Measurements from ENCODE around the gene RAB31. TPM values are rescaled to one million over a fixed set of nuclear protein-coding genes. Genes with fewer than 3 reads are reported as not detected.

Gene RAB31
- total and polyA plus RNA-seq, 11 donors, result 3.2 to 67.7 (median 12.8) TPM

- Histone ChIP-seq H3K36me3 (no peaks in the 10 kb centered on the region), H3K27me3 (no peaks in the 10 kb centered on the region), H3K27ac (no peak overlapping the region), H3K4me3 (no peak overlapping the region), H3K4me1 (peaks cover 0 to 4% (median 1%) of the 10 kb centered on the region in 12 donors), H3K9me3 (no peaks in the 10 kb centered on the region)
- DNase-seq (no peak), ATAC-seq (no peak)
- intact Hi-C loops (cut with DNase I), result no loop called here
- WGBS, 4 donors, result 91 to 96% (median 93%) methylated on average over 3 of the region's 3 CpGs
- TF ChIP-seq, protein P1, sequence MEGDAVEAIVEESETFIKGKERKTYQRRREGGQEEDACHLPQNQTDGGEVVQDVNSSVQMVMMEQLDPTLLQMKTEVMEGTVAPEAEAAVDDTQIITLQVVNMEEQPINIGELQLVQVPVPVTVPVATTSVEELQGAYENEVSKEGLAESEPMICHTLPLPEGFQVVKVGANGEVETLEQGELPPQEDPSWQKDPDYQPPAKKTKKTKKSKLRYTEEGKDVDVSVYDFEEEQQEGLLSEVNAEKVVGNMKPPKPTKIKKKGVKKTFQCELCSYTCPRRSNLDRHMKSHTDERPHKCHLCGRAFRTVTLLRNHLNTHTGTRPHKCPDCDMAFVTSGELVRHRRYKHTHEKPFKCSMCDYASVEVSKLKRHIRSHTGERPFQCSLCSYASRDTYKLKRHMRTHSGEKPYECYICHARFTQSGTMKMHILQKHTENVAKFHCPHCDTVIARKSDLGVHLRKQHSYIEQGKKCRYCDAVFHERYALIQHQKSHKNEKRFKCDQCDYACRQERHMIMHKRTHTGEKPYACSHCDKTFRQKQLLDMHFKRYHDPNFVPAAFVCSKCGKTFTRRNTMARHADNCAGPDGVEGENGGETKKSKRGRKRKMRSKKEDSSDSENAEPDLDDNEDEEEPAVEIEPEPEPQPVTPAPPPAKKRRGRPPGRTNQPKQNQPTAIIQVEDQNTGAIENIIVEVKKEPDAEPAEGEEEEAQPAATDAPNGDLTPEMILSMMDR (IDR thresholded peaks at IDR 0.05), result no peak
- no peak for TF ChIP-seq POLR2A (IDR thresholded peaks at IDR 0.05)
Measured at GRCh38 chr18:9690418-9691188, 17.5 kb upstream of the RAB31 start.

GRCh38 chr18:9691235-9691634 is 16.9 kb upstream of the RAB31 start:
- H3K9me3 ChIP-seq, result no peaks in the 10 kb centered on the region
- no peaks in the 10 kb centered on the region for H3K36me3 ChIP-seq
- H3K4me3 ChIP-seq, result no peak overlapping the region
- no peak for TF ChIP-seq POLR2A (IDR thresholded peaks at IDR 0.05)
- TF ChIP-seq, protein P1 (IDR thresholded peaks at IDR 0.05), result no peak
- peaks cover 0 to 7% (median 0%) of the 10 kb centered on the region in 12 donors for H3K4me1 ChIP-seq
- no peak for ATAC-seq
- H3K27me3 ChIP-seq, result no peaks in the 10 kb centered on the region
- no peak for DNase-seq
- 83 to 91% (median 86%) methylated on average over 1 of the region's 1 CpG for WGBS, 4 donors
- H3K27ac ChIP-seq, result no peak overlapping the region
- intact Hi-C loops (cut with DNase I), result no loop called here

DNA sequence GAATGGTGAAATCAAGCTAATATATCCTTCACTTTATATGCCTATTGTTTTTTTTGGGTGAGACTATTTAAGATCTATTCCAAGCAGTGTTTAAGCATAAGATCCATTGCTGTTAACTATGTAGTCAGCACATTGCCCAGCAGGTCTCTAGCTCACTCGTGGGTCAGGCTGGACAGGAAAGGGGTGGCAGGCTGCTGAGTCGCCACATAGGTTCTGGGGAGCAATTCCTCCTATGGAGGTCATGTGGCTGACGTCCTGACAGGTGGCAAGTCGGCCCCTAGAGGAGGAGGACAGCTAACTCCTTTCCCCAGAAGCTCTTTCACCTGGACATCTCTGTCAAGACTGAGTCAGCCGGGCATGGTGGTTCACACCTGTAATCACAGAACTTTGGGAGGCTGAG is 13.9 kb upstream of the RAB31 start:
- H3K4me3 ChIP-seq, result no peak overlapping the region
- H3K36me3 ChIP-seq, result no peaks in the 10 kb centered on the region
- ATAC-seq (no peak), DNase-seq (no peak)
- H3K4me1 ChIP-seq, result peaks cover 0 to 18% (median 0%) of the 10 kb centered on the region in 12 donors
- TF ChIP-seq, protein P1 (IDR thresholded peaks at IDR 0.05), result no peak
- no peak for TF ChIP-seq POLR2A (IDR thresholded peaks at IDR 0.05)
- intact Hi-C loops (cut with DNase I), result no loop called here
- no peak overlapping the region for H3K27ac ChIP-seq
- no peaks in the 10 kb centered on the region for H3K9me3 ChIP-seq
- 86 to 91% (median 87%) methylated on average over 4 to 5 of the region's 5 CpGs for WGBS, 4 donors
- H3K27me3 ChIP-seq, result no peaks in the 10 kb centered on the region

- Histone ChIP-seq H3K4me3 (no peak overlapping the region), H3K4me1 (peaks cover 0 to 18% (median 0%) of the 10 kb centered on the region in 12 donors), H3K9me3 (no peaks in the 10 kb centered on the region), H3K36me3 (no peaks in the 10 kb centered on the region), H3K27ac (no peak overlapping the region), H3K27me3 (no peaks in the 10 kb centered on the region)
- DNase-seq (no peak), ATAC-seq (no peak)
- intact Hi-C loops (cut with DNase I), result no loop called here
- TF ChIP-seq POLR2A (IDR thresholded peaks at IDR 0.05), result no peak
- TF ChIP-seq, protein P1 (IDR thresholded peaks at IDR 0.05), result no peak
- 76 to 90% (median 87%) methylated on average over 3 of the region's 3 CpGs for WGBS, 4 donors
Measured at GRCh38 chr18:9694952-9695495, 13.1 kb upstream of the RAB31 start.
